OCI-LY3 (cell line): ENCODE data around the gene TBXT.

ENCODE experiments used
- CTCF ChIP-seq: fragments of 200-600, 300-600 bp; sonication (generic); IDR thresholded peaks from 2 replicates; pipeline ENCODE4 v1.5.1; 2014; ENCODE audit warnings: antibody characterized with exemption, low read length, low read depth
- EZH2phosphoT487 ChIP-seq: fragments of 200-600 bp; shearing (Covaris generic); IDR thresholded peaks from 2 replicates; pipeline ENCODE4 v1.6.1; 2018; ENCODE audit warnings: antibody characterized with exemption, mixed run types, low read depth

DNA sequence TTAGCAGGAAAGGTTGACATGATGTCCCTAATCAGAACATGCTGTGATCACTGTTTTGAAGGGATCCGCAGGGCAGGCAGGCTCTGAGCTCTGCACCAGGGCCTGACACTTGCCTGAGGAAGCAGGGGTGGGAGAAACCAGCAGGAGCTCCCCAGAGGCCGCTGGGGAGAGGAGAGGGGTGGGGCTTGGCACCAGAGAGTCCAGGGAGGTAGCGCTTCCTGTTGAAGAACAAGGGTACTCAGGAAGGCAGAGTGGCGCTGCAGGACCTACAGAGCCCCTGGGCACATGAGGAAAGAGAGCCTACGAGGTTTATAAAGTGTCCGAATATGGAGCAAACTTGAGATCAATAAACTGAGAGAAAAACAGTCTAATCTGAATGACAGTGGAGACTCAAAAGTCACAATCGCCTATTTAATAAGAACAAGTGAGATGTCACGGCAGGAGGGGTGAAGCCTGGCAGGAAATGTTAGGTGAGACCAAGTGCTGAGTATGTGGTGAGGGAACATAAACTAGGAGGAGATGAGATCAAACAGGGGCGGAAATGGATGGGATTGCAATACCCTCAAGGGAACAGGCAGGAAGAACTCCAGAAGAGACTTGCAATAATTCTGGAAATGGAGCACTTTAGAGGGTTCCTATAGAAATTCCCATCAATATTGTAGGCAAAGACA is 5.8 kb upstream of the TBXT start:
- TF ChIP-seq CTCF (no peak), EZH2phosphoT487 (no peak)
